Panc1 (cell line): ENCODE measurements around the gene FNDC10. TPM values are rescaled to one million over a fixed set of nuclear protein-coding genes. Genes with fewer than 3 reads are reported as not detected.

Experiments used
- ATAC-seq: fragments of 200-7000 bp; cut with Tn5 transposase; 2 replicates; pipeline ENCODE4 v1.9.1; 2020; ENCODE audit warnings: mild to moderate bottlenecking, moderate library complexity
- BruUV-seq: library from RNA; stranded (reverse); fragments of 400-500 nt; replicated peaks from 2 replicates; lab custom pipeline; 2021; lab: Mats Ljungman, UMichigan
- CTCF ChIA-PET: fragments of 300-600 bp; sonication (Branson Sonifier 250); formaldehyde crosslinking; loops from one replicate; lab custom pipeline; 2022; ENCODE audit warnings: antibody characterized with exemption; lab: Charles Lee
- POLR2A ChIA-PET: fragments of 300-600 bp; sonication (Branson Sonifier 250); formaldehyde crosslinking; loops from one replicate; lab custom pipeline; 2022; ENCODE audit warnings: antibody characterized with exemption; lab: Charles Lee
- DNase-seq: peaks from one replicate; pipeline ENCODE4 v3.0.0-alpha.2; 2010; ENCODE audit warnings: low read depth, low spot score
- H3K27ac ChIP-seq: 2 replicates; pipeline ENCODE4 v1.5.1; 2011; ENCODE audit warnings: mild to moderate bottlenecking, low read length, inconsistent platforms
- H3K27me3 ChIP-seq: fragments of 200-500 bp; sonication (Bioruptor generic); 2 replicates; pipeline ENCODE4 v1.6.0; 2014; ENCODE audit warnings: low read length, inconsistent platforms; ENCODE audit not compliant: control insufficient read depth, insufficient read depth
- H3K36me3 ChIP-seq: fragments of 200-500 bp; sonication (Bioruptor generic); 2 replicates; pipeline ENCODE4 v1.5.1; 2014; ENCODE audit warnings: inconsistent platforms, mild to moderate bottlenecking, low read length, moderate library complexity; ENCODE audit not compliant: control insufficient read depth, insufficient read depth
- H3K4me1 ChIP-seq: 2 replicates; pipeline ENCODE4 v1.5.1; 2011; ENCODE audit warnings: inconsistent platforms, mild to moderate bottlenecking, low read length, moderate library complexity; ENCODE audit not compliant: control insufficient read depth, insufficient read depth
- H3K4me3 ChIP-seq, 2 experiments: 2 replicates each; pipeline ENCODE4 v1.5.1; 2011 to 2012; ENCODE audit warnings: low read depth in 2 of 2, low read length in 2 of 2, mild to moderate bottlenecking in 2 of 2, inconsistent platforms in 1 of 2, moderate library complexity in 1 of 2
- H3K9me3 ChIP-seq: fragments of 200-500 bp; sonication (Bioruptor generic); 2 replicates; pipeline ENCODE4 v1.5.1; 2014; ENCODE audit warnings: low read depth, mild to moderate bottlenecking, inconsistent platforms, low read length, moderate library complexity; ENCODE audit not compliant: control insufficient read depth, insufficient read depth
- POLR2AphosphoS5 ChIP-seq: IDR thresholded peaks from 2 replicates; pipeline ENCODE4 v1.6.1; 2012; ENCODE audit warnings: mild to moderate bottlenecking, low read depth, low read length, moderate library complexity
- REST ChIP-seq, 2 experiments: IDR thresholded peaks; 2 replicates each; pipeline ENCODE4 v1.6.1; 2011 to 2012; ENCODE audit warnings: low read depth in 2 of 2, control low read depth in 1 of 2, low read length in 1 of 2, mild to moderate bottlenecking in 1 of 2, moderate library complexity in 1 of 2; ENCODE audit not compliant: insufficient read depth in 1 of 2
- SIN3A ChIP-seq: IDR thresholded peaks from 2 replicates; pipeline ENCODE4 v1.6.1; 2012; ENCODE audit warnings: low read depth, mild to moderate bottlenecking, low read length, moderate library complexity, borderline replicate concordance; ENCODE audit not compliant: insufficient read depth
- TCF7L2 ChIP-seq: IDR thresholded peaks from 2 replicates; pipeline ENCODE4 v1.6.1; 2011; ENCODE audit warnings: mild to moderate bottlenecking, low read depth, low read length, inconsistent platforms
- in situ Hi-C: cut with HindIII; loops from 2 replicates; pipeline ENCODE4 v1.10.0; 2016; ENCODE audit warnings: low sequenced_read_pairs, low pct_unique_long_range_greater_than_20kb
- intact Hi-C: fragments of 100-400 bp; cut with micrococcal nuclease; formaldehyde crosslinking; loops from one replicate; pipeline ENCODE4 v1.10.0; 2022; ENCODE audit not compliant: unreplicated experiment
- total RNA-seq: library from RNA; stranded (reverse); gene quantifications from one replicate; pipeline ENCODE4 v1.2.1, GENCODE V29; 2021; ENCODE audit not compliant: unreplicated experiment
- TF ChIP-seq, protein P1 (sequence below): fragments of 450-650 bp; IDR thresholded peaks from 2 replicates; pipeline ENCODE4 v1.5.1; 2017; ENCODE audit warnings: mild to moderate bottlenecking

Gene FNDC10
- total RNA-seq, 1 experiment from 2014 or later, result 16.2 TPM

DNA sequence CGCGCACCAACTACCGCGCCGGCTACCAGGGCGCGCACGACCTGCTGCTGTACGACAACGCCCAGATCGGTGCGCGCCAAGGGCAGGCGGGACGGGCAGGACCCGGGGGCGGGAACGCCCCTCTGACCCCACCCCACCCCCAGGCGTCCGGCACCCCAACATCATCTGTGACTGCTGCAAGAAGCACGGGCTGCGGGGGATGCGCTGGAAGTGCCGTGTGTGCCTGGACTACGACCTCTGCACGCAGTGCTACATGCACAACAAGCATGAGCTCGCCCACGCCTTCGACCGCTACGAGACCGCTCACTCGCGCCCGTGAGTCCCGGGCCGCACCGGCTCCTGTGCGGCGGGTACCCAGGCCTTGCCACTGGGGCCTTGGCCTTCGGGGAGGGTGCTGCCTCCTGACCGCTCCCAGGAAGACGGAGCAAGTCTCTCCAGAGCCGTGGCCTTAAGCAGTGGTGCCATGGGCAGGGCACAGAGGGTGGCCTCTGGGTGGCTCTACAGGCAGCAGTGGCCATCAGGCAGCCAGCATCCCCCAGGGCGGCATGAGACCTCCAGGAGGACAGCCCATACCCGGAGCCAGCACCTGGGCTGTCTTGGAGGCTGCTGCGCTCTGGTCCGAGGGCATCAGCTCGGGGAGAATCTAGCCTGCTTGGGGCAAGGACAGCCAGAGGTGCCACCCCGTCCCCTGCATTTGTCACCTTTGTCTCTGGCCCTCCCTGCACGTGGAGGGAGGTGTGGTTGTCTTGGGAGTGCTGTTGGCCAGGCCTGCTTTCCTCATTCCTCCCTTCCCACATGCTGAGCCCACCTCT lies 23.9 kb upstream of the FNDC10 start:
- H3K27ac ChIP-seq, result no peak overlapping the region
- no peak for ATAC-seq
- intact Hi-C loops (no loop called here), in situ Hi-C loops (no loop called here)
- ChIA-PET POLR2A (no interaction called here), CTCF (no interaction called here)
- no peaks in the 10 kb centered on the region for H3K4me1 ChIP-seq
- no peaks in the 10 kb centered on the region for H3K27me3 ChIP-seq
- TF ChIP-seq REST (IDR thresholded peaks at IDR 0.05; ENCODE audit: insufficient read depth in 1 of 2, low read depth in 2 of 2, low read length in 1 of 2) (no peak), POLR2AphosphoS5 (no peak), SIN3A (no peak), TCF7L2 (no peak)
- TF ChIP-seq, protein P1, sequence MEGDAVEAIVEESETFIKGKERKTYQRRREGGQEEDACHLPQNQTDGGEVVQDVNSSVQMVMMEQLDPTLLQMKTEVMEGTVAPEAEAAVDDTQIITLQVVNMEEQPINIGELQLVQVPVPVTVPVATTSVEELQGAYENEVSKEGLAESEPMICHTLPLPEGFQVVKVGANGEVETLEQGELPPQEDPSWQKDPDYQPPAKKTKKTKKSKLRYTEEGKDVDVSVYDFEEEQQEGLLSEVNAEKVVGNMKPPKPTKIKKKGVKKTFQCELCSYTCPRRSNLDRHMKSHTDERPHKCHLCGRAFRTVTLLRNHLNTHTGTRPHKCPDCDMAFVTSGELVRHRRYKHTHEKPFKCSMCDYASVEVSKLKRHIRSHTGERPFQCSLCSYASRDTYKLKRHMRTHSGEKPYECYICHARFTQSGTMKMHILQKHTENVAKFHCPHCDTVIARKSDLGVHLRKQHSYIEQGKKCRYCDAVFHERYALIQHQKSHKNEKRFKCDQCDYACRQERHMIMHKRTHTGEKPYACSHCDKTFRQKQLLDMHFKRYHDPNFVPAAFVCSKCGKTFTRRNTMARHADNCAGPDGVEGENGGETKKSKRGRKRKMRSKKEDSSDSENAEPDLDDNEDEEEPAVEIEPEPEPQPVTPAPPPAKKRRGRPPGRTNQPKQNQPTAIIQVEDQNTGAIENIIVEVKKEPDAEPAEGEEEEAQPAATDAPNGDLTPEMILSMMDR, result no peak
- H3K9me3 ChIP-seq, result no peaks in the 10 kb centered on the region
- BruUV-seq, result no TSS peak
- no peaks in the 10 kb centered on the region for H3K36me3 ChIP-seq
- no peak overlapping the region for H3K4me3 ChIP-seq
- no peak for DNase-seq

DNA sequence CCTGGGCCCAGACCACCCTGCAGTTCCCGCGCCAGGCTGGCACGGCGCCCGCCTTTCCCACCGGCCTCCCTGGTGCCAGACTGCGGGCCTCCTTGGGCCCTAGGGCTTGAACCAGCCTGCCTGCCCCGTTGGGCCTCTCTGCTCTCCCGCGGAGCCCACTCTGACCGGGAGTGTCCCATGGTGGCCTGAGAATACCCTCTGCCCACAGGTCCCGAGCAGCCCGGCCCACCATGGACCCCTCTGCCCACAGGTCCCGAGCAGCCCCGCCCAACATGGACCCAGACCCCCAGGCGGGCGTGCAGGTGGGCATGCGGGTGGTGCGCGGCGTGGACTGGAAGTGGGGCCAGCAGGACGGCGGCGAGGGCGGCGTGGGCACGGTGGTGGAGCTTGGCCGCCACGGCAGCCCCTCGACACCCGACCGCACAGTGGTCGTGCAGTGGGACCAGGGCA lies 23.3 kb upstream of the FNDC10 start:
- H3K4me3 ChIP-seq, result no peak overlapping the region
- ChIA-PET CTCF (no interaction called here), POLR2A (no interaction called here)
- H3K36me3 ChIP-seq, result no peaks in the 10 kb centered on the region
- no peak for ATAC-seq
- H3K9me3 ChIP-seq, result no peaks in the 10 kb centered on the region
- in situ Hi-C loops, result no loop called here
- no peak for DNase-seq
- intact Hi-C loops, result no loop called here
- no TSS peak for BruUV-seq
- H3K27me3 ChIP-seq, result no peaks in the 10 kb centered on the region
- no peak for TF ChIP-seq SIN3A
- no peak overlapping the region for H3K27ac ChIP-seq
- no peaks in the 10 kb centered on the region for H3K4me1 ChIP-seq

GRCh38 chr1:1622788-1623094 lies 22.8 kb upstream of the FNDC10 start:
- in situ Hi-C loops, result no loop called here
- Histone ChIP-seq H3K36me3 (no peaks in the 10 kb centered on the region), H3K4me3 (no peak overlapping the region), H3K27me3 (no peaks in the 10 kb centered on the region), H3K27ac (no peak overlapping the region), H3K4me1 (no peaks in the 10 kb centered on the region), H3K9me3 (no peaks in the 10 kb centered on the region)
- DNase-seq (no peak), ATAC-seq (no peak)
- intact Hi-C loops, result no loop called here
- TF ChIP-seq POLR2AphosphoS5 (no peak), REST (IDR thresholded peaks at IDR 0.05; ENCODE audit: insufficient read depth in 1 of 2, low read depth in 2 of 2, low read length in 1 of 2) (no peak), SIN3A (no peak), TCF7L2 (no peak)
- POLR2A ChIA-PET, result no interaction called here
- BruUV-seq, result no TSS peak
- CTCF ChIA-PET, result no interaction called here
